Measurements from ENCODE around the gene FLOT1.
A peak's percentile ranks its signal among the peaks of the same experiment; 100 is the strongest.
"Not testable (repeated sequence)": the region's sequence is repeated elsewhere in the genome, so short reads cannot be mapped to it uniquely, and the experiment has no call there.

Gene FLOT1

DNA sequence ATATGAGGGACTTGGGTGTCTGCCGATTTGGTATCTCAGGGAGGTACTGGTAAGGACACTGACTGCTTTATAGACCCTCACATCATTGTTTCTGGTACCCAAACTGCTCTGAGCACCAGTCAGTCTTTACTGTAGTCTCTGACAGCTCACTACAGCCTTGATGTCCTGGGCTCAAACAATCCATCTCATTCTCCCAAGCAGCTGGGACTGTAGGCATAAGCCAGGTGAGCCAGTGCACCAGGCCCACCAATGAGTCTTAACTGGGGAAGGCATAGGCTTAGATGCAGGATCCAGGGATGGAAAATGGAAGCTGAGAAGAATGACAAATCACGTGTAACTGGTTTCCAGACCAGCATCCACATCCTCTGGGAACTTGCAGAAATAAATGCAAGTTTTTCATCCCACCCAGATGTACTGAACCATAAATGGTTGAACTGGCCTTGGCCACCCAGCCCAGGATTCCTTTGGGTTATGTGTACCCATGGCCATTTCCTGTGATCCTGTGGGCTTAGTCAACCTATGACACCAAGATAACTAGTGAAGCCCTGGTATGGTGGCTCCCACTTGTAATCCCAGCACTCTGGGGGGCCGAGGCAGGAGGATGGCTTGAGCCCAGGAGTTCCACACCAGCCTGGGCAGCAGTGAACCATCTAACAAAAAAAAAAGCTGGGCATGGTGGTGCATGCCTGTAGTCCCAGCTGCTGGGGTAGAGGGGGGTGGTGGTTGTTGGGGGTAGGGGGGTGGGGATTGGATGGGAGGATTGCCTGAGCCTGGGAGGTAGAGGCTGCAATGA is 16.6 kb downstream of the FLOT1 start:
- intact Hi-C loops (cut with DNase I): no loop called here

DNA sequence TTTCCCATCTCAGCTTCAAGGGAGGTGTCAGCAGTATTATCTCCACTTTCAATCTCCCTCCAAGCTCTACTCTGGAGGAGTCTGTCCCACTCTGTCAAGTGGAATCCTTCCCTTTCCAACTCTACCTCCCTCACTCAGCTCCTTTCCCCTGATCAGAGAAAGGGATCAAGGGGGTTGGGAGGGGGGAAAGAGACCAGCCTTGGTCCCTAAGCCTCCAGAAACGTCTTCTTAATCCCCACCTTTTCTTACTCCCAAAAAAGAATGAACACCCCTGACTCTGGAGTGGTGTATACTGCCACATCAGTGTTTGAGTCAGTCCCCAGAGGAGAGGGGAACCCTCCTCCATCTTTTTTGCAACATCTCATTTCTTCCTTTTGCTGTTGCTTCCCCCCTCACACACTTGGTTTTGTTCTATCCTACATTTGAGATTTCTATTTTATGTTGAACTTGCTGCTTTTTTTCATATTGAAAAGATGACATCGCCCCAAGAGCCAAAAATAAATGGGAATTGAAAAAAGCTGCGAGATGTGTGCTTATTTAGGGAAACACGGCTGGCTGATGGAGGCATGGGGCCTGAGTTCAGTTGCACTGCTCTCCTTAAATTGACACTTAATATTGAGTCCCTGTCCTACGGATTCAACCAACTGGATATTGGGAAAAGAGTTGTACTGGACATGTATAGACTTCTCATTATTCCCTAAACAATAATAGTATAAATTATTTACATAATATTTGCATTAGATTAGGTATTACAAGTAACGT is 17.4 kb downstream of the FLOT1 start:
- intact Hi-C loops (cut with DNase I): no loop called here
- no peak for DNase-seq

More for the DNA sequence above, 16.6 kb downstream of the FLOT1 start:
- peak in 1 of 10 donors; percentile 40 for DNase-seq

DNA sequence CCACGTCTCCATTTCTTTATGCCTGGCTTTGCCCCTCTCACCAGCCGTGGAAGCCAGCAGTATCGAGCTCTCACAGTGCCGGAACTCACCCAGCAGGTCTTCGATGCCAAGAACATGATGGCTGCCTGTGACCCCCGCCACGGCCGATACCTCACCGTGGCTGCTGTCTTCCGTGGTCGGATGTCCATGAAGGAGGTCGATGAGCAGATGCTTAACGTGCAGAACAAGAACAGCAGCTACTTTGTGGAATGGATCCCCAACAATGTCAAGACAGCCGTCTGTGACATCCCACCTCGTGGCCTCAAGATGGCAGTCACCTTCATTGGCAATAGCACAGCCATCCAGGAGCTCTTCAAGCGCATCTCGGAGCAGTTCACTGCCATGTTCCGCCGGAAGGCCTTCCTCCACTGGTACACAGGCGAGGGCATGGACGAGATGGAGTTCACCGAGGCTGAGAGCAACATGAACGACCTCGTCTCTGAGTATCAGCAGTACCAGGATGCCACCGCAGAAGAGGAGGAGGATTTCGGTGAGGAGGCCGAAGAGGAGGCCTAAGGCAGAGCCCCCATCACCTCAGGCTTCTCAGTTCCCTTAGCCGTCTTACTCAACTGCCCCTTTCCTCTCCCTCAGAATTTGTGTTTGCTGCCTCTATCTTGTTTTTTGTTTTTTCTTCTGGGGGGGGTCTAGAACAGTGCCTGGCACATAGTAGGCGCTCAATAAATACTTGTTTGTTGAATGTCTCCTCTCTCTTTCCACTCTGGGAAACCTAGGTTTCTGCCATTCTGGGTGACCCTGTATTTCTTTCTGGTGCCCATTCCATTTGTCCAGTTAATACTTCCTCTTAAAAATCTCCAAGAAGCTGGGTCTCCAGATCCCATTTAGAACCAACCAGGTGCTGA is 18.4 kb downstream of the FLOT1 start:
- peak in 1 of 10 donors; percentile 67 for DNase-seq
- intact Hi-C loops (cut with DNase I): not testable (repeated sequence)

DNA sequence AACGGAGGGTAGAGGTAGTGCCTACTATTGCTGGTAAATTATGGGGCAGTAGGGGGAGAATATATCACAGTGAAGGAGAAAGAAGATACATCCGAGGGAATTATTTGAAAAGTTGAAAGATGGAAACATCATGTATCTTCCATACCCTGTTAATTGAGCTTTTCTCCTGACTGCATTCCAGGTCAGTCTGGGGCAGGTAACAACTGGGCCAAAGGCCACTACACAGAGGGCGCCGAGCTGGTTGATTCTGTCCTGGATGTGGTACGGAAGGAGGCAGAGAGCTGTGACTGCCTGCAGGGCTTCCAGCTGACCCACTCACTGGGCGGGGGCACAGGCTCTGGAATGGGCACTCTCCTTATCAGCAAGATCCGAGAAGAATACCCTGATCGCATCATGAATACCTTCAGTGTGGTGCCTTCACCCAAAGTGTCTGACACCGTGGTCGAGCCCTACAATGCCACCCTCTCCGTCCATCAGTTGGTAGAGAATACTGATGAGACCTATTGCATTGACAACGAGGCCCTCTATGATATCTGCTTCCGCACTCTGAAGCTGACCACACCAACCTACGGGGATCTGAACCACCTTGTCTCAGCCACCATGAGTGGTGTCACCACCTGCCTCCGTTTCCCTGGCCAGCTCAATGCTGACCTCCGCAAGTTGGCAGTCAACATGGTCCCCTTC is 19.2 kb downstream of the FLOT1 start:
- peak in 1 of 10 donors; percentile 67 for DNase-seq
- intact Hi-C loops (cut with DNase I): not testable (repeated sequence)

DNA sequence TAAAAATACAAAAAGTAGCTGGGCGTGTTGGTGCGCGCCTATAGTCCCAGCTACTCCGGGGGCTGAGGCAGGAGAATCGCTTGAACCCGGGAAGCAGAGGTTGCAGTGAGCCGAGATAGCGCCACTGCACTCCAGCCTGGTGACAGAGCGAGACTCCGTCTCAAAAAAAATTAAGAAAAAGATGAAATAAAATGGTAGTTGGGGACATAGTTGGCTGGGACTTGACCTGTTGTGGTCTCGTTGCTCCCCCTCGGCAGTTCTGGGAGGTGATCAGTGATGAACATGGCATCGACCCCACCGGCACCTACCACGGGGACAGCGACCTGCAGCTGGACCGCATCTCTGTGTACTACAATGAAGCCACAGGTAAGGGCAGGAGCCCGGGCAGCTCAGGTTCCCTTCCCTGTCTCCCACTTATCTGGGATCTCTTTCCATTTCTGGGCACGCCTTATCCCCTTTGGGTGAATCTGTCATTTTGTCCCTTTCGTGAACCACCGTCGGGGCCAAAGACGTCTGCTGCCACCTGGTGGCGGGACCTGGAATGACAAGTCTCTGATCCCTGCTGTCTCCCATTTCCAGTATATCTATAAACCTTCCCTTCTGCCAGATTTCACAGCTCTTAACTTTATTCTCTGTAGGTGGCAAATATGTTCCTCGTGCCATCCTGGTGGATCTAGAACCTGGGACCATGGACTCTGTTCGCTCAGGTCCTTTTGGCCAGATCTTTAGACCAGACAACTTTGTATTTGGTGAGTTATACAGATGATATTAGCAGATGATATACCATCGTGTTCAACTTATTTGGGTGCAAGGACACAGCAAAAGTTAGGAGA is 20.0 kb downstream of the FLOT1 start:
- intact Hi-C loops (cut with DNase I): loop anchor here (1.0 kb wide), 1 partner anchor 43 kb away; no protein-coding TSS in a partner anchor
- peak; percentile 70 to 96 (median 84) for DNase-seq

DNA sequence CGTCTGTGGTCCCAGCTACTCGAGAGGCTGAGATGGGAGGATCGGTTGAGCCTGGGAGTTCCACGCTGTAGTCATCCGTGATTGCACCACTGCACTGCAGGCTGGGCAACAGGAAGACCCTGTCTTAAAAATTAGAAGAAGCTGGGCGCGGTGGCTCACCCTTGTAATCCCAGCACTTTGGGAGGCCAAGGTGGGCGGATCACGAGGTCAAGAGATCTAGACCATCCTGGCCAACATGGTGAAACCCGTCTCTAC is 20.5 kb downstream of the FLOT1 start:
- intact Hi-C loops (cut with DNase I): loop anchor here (1.0 kb wide), 1 partner anchor 43 kb away; no protein-coding TSS in a partner anchor
- DNase-seq: peak in 1 of 10 donors; percentile 77

DNA sequence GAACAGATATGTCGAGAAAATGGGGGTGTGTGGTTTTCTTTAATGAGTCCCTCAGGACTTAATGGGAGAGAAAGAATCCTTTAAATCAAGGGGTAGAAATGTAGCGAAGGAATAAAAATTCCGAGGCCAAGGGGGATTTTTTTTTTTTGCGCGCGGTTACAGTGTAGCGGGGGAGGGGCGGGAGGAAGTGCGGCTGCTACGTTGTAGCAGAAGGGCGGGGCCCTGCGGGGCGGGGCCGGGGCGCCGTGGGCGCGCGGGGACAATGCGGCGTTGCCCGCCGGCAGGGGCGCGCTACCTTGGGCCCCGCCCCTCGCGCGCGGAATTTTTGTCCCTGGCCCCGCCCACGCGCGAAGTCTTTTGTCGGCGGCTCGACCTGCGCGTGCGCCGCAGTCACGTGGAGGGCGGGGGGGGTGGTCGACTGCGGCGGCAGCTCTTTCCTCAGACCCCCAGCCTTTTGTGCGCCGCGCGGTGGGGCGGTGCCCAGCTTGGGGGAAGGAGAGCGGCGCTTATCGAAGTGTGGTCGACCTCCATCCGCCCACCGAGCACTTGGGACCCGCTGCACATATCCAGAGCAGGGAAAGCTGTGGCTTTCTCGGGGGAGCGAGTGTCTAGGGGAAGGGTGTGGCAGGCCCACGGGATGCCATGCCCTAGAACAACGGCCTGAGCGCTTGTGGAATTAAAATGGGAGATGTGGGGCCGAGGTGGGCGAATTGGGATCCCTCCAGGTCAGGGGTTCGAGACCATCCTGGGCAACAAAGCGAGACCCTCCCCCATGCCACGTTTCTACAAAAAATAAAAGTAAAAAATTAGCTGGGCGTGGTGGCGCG is 21.1 kb downstream of the FLOT1 start:
- peak; percentile 73 to 98 (median 86) for DNase-seq
- intact Hi-C loops (cut with DNase I): loop anchor here (1.0 kb wide), 1 partner anchor 42 kb away; no protein-coding TSS in a partner anchor

DNA sequence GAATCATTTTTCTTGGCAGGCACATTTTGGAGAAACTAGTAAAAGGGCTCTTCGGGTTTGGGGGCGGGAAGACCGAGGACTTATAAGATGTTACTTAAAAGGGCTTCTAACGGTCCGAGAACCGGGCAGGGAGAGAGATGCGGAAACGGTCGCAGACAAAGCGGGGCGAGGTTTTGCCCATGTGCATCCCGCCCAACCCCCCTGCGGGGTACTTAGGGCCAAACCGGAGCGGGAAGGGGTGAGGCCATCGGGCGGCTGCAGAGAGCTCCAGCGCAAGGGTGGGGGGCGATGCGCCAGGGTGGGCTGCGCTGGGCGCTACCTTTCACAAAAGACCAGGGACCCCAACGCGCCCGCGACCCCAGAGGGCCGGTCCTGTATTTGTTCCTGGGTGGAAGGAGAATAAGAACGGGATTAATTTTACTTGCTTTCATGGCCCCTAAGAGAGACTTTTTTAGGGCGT is 21.7 kb downstream of the FLOT1 start:
- DNase-seq: peak in 7 of 10 donors; percentile 41 to 91 (median 50)
- intact Hi-C loops (cut with DNase I): no loop called here

DNA sequence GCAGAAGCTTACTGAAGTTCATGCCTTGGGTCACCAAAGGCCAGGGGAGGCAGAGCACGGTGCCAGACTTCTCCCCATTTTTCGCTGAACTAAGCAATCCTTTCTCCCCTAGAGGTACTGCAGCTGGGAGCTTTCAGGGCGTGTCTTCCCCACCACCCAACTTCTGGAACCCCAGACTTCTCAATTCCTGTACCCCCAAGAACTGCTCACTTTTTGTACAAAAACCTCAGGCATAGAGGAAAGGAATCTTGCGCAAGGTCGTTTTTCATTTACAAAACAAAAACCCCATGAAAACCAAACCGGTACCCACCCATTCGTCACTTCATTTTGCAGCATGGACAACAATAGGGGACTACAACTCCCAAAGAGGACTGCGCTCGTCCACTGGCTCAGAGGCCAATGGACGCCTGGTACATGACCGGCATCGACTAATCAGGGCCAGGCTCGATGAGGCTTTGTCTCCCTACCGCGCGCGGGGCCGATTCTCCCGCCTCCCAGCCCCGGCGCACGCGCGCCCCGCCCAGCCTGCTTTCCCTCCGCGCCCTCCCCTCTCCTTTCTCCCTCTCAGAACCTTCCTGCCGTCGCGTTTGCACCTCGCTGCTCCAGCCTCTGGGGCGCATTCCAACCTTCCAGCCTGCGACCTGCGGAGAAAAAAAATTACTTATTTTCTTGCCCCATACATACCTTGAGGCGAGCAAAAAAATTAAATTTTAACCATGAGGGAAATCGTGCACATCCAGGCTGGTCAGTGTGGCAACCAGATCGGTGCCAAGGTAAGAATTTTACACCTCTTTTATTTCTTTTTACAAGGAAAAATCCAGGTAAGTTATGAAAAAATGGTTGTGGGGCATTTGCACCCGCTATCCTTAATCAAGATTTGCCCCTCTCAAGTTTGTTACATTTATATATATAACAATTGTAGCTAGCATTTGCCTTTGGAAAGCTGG is 22.4 kb downstream of the FLOT1 start, which contains the start of gene TUBB:
TSS of gene TUBB (plus strand) at position 562 of the 947 bp plus-strand sequence. CDS start at position 717, 155 bp downstream.
- intact Hi-C loops (cut with DNase I): no loop called here
- peak; percentile 95 to 99 (median 98) for DNase-seq

DNA sequence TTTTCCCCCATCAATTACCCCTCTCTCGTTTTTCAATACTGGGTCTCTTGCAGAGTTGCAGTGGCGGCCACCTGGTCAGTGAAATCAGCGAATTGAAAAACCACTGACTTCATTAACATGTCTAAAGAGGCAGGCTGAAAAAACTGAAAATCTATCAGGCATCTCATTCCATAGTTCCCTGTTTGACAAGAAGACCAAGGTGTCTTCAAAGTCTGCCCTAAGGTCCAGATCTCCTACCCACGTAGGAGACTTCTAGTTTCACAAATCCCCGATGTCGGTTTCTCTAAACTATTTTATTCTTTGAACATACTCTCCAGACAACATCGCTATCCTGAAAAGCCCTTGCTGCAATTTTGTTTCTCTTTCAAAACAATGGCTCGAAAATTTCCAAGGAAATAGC is 23.1 kb downstream of the FLOT1 start:
- DNase-seq: peak in 1 of 10 donors; percentile 12
- intact Hi-C loops (cut with DNase I): no loop called here

DNA sequence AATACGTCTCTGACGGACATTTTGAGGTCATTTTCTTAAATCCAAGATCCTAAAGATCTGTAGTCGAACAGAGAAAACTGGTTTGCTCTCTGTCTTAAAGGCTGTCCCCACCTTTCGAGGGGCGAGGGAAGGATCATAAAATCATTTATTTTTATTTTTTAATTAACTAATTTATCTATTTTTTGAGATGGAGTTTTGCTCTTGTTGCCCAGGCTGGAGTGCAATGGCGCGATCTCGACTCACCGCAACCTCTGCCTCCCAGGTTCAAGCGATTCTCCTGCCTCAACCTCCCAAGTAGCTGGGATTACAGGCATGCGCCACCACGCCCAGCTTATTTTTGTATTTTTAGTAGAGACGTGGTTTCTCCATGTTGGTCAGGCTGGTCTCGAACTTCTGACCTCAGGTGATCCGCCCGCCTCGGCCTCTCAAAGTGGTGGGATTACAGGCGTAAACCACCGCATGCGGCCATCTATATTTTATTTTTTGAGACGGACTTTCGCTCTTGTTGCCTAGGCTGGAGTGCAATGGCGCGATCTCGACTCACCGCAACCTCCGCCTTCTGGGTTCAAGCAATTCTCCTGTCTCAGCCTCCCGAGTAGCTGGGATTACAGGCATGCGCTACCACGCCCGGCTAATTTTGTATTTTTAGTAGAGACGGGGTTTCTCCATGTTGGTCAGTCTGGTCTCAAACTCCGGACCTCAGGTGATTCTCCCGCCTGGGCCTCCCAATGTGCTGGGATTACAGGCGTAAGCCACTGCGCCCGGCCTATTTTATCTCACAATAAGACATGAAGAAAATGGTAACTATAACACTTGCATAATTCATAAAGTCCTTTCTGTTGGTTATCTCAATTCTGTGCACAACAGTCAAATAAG is 24.4 kb downstream of the FLOT1 start:
- DNase-seq: not testable (repeated sequence)
- intact Hi-C loops (cut with DNase I): loop anchor here (2.0 kb wide), 1 partner anchor 71 kb away; the partner anchor contains the start of gene C6orf136

DNA sequence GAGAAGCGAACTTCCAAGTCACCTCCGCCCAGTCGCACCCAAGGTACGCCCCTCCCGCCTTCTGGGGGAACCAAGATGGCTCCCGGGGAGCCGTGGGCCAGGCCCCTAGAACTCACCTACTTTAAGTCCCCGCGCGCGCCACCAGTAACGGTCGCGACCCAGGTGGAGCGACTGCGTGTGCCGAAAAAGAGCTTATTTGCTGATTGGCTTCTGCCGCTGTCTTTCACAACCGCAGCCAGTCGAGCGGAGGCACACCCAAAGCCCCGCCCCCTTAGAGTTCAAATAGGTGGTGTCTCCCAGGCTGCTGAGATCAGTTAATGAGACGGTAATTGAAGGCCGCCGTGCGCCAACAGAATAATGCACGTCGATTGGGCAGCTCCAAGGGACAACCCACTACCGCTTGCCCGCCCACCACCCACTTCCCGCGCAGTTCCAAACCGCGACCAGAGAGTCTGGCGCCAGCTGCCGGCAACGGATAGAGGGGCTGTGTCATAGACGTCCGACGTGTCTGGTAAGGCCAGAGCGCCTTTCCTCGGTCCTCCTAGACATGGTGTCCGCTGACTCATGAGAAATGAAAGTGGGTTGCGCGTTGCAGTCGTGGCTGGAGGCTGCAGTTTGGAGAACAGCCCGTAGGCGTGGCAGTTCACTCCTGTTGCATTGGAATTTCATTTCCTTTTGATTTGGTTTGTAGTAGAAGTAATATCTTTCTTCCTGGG is 25.2 kb downstream of the FLOT1 start, which contains the start of gene MDC1:
TSS of gene MDC1 (minus strand) at position 153 of the 716 bp plus-strand sequence. CDS start 2,106 bp downstream, outside the sequence.
- intact Hi-C loops (cut with DNase I): loop anchor here (2.0 kb wide), 1 partner anchor 70 kb away; the partner anchor contains the start of gene C6orf136
- peak; percentile 98 to 100 (median 100) for DNase-seq

DNA sequence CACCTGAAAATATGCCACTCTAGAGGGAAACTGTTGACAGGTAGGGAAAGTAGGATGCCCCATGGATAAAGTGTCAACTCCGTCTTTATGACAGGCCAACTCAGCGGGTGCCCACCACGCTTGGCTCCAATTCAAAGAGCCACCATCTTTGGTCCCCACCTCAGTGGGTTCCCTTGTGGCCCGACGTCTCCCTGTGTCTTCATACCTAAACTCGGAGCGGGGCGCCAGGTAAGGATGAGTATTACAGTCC is 25.7 kb downstream of the FLOT1 start:
- no peak for DNase-seq
- intact Hi-C loops (cut with DNase I): loop anchor here (2.0 kb wide), 1 partner anchor 70 kb away; the partner anchor contains the start of gene C6orf136

DNA sequence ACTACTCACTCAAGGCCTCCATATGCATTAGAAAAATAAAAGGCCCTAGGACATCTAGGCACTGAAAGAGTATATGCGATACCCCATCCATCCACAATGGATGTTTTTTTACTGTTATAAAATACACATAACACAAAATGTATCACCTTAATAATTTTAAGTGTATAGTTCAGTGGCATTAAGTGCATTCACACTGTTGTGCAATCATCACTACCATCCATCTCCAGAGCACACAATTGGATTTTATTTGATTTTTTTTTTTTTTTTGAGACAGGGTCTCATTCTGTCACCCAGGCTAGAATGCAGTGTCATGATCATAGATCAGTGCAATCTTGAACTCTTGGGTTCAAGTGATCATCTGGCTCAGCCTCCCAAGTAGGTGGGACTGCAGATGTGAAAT is 28.2 kb downstream of the FLOT1 start:
- intact Hi-C loops (cut with DNase I): no loop called here
- no peak for DNase-seq

DNA sequence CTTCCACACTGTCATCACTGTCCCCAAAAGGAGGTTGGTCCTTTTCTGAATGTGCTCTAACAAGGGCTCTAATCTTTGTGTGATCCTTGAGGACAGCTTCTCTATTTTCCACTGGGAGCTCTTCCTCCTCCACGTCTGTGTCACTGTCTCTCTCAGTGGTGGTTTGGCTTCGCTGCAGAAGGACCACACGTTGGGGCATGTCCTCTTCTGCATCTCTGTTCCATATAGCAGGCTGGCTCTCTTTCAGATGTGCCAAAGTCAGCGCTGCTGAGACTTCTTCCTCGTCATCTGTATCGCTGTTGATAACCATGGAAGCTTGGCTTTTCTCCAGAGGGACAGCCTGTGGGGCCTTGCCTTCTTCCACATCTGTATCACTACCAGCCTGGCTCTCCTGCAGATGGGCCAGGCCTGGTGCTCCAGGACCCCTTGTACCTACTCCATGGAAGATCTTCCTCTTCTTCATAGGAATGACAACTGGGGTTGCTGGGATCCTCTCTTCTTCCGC is 30.0 kb downstream of the FLOT1 start:
- intact Hi-C loops (cut with DNase I): no loop called here

More for the DNA sequence above, 30.0 kb downstream of the FLOT1 start:
- no peak for DNase-seq

All from posterior cingulate gyrus (tissue), 11 donors.